PC-3 (cell line): Measurements from ENCODE around the gene RHBDD3.

Source experiments
- EZH2 ChIP-seq: fragments of 300-600 bp; sonication (generic); IDR thresholded peaks from one replicate; pipeline ENCODE4 v1.6.1; 2017; ENCODE audit warnings: antibody characterized with exemption, mild to moderate bottlenecking, low read length; ENCODE audit not compliant: unreplicated experiment
- EZH2phosphoT487 ChIP-seq: fragments of 300-600 bp; sonication (generic); IDR thresholded peaks from 2 replicates; pipeline ENCODE4 v1.6.1; 2018; ENCODE audit warnings: mild to moderate bottlenecking, antibody characterized with exemption, low read length, borderline replicate concordance
- TF ChIP-seq, protein P1 (sequence below): fragments of 300-600 bp; sonication (generic); conservative IDR thresholded peaks from 2 replicates; pipeline ENCODE4 v1.5.1; 2017; ENCODE audit warnings: antibody characterized with exemption, low read depth, mild to moderate bottlenecking, low read length

DNA sequence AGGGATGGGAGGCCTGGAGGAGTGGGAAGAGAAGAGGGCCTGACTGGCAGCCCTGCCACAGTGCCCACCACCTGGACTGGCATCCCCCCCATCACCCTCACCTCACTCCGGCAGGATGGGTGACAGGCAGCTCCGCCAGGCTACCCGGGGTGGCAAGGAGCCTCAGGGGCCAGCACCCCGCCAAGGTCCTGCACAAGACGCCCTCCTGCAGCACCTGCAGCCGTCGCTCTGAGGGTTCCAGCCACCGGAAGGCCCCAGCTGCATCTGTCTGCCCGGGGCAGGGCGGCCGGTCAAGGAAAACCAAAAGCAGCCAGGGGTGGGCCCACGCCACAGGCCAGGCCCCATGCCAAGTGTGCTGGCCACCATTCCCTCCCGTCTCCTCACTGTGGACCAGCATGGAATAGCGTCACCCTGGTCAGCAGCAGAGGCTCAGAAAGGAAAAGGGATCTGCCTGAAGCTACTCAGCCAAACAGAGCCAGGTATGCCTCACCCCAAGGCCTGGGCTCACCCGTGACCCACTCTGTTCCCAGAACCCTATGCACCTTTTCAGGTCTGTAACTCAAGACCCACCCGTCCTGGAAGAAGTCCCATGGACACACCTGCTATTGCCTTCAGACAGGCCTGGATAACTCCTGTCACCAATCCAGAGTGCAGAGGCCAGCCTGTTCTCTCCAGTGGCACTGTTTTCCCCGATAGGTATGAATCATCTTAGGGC lies 7.0 kb downstream of the RHBDD3 start:
- TF ChIP-seq EZH2 (no peak), EZH2phosphoT487 (no peak)
- TF ChIP-seq, protein P1, sequence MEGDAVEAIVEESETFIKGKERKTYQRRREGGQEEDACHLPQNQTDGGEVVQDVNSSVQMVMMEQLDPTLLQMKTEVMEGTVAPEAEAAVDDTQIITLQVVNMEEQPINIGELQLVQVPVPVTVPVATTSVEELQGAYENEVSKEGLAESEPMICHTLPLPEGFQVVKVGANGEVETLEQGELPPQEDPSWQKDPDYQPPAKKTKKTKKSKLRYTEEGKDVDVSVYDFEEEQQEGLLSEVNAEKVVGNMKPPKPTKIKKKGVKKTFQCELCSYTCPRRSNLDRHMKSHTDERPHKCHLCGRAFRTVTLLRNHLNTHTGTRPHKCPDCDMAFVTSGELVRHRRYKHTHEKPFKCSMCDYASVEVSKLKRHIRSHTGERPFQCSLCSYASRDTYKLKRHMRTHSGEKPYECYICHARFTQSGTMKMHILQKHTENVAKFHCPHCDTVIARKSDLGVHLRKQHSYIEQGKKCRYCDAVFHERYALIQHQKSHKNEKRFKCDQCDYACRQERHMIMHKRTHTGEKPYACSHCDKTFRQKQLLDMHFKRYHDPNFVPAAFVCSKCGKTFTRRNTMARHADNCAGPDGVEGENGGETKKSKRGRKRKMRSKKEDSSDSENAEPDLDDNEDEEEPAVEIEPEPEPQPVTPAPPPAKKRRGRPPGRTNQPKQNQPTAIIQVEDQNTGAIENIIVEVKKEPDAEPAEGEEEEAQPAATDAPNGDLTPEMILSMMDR: no peak
